ENCODE measurements around the gene SIGLEC5.

- no peak for TF ChIP-seq CTCF (conservative IDR thresholded peaks at IDR 0.05; ENCODE audit: low read depth, low read length)
- no peak for TF ChIP-seq EZH2 (IDR thresholded peaks at IDR 0.05; ENCODE audit: low read length, unreplicated experiment)
These were observed 53.4 kb downstream of the SIGLEC5 start for GRCh38 chr19:51576850-51577249.

All from PC-3 (cell line).